ENCODE data around the gene DPP7.

DNA sequence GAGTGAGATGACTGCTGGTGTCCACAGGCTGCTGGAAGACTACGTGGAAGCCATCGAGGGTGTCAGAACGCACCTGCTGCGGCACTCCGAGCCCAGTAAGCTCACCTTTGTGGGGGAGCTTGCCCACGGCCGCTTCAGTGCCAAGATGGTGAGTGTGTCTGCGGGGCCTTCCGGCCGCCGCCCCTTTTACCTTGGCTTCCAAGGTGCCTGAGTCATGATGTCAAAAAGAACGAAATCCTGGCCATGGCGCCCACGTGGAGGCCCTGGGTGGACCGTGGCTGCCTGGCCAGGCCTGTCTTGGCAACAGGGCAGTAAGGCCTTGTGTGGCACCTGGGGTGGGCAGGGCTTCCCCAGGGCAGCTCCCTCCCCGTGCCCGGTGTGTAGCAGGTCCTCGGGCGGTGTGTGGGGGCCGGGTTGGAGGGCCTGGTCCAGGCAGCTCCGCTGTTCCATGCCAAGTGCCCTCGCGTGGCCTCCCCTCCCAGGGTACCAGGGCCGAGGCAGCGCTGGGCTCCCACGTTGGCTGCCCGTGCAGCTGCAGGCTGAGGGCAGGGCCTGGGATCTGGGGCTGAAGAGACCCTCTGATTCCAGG is 7.8 kb downstream of the DPP7 start:
- TF ChIP-seq TAF1 (IDR thresholded peaks at IDR 0.05; ENCODE audit: borderline replicate concordance, insufficient read depth, low read length), result no peak
- TF ChIP-seq POLR2AphosphoS5 (IDR thresholded peaks at IDR 0.05; ENCODE audit: low read depth, low read length), result no peak

Data from PFSK-1 (cell line).